ENCODE data around the gene SLC38A1.

SLC38A1 gene

DNA sequence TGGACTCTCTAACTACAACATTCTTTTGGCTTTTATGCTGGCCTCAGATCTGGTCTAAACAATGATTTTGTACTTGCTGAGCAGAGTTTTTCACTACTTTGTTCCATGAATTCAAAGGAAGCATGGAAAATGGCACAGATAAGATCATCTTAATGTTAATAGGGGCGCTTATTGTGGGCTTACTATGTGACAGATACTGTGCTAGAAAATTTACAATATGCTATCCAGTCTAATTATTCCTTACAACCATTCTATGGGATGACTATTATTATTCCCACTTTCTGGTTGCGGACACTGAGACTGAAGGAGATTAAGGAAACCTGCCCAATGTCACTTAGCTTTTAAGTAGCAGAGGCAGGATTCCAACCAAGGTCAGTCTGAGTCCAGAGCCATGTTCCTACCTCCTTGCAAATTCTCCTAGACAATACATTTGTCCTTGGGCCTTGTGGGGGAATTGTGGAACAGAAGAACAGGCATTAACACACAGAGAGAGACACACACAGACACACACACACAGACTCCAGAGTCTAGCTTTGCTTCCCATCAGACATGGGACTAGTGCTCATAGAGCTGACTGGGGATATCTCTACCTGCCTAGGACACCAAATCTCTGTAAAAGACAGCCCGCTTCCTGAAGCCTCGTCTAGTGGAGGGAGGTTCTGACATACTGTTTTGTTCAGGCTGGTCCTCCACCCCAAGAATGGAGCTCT lies 107.7 kb downstream of the SLC38A1 start:
- no peak for DNase-seq

DNA sequence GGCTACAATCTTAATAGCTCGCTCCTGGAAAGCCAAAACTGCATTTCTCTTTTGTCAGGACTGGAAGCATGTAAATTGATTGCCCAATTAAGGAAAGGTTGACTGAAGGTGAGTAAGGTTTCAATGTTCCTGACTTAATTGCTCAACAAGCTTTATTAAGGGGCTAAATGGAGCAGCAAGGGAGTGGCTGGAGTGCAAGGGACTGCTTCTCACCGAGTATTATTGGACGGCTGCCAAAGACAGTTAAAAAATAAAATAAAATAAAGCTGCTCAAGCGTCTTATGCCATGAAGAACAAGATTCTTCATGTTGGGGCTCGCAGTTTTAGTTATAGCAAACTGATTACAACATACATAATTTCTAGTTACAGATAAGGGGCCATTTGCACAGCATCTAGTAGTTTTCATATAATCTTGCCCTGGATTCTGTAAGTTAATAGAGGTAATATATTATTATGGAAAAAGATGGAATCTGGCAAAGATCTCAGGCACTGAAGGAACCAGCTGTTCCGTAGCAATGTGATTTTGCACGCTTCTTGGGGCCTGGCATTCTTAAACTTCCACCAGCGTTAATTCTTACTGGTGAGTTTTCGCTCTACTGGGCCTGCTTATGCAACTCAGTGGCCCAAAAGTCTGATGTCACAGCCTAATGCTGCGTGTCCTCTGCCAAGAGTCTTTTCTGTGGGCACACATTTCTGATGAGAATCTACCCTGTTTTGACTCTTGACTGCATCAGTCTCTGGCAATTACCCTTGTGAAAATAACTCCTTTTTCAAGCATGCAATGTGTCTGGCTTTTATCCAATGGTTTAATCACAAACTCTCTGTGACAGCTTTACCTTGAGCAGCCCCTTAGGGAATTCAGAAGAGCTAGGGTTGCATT lies 108.5 kb downstream of the SLC38A1 start:
- no peak for DNase-seq

DNA sequence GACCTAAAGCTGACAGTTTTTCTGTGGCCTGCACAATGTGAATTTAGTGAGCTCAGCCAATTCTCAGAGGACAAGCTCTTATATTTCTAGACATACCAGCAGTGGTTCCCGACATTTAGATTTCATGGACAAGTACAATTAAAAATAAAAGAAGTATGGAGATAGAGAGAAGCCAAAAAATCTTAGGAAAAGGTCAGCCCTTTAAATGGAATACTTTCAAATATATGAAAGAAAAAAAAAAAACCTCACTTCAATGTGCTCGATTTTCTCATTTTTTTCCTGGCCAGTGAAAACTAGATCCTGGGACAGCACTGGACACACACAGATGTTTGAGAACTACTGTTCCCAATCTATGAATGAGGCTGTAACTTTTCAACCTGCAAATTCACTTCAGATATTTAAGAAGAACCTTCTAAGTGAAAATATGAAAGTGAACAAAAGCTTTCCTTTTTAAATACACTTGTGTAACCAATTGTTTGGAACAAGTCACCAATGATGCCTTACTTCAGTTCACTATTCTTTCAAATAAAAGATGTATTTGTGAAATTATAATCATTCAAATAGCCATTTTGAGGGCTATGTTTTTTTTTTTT lies 109.4 kb downstream of the SLC38A1 start:
- DNase-seq: no peak

DNA sequence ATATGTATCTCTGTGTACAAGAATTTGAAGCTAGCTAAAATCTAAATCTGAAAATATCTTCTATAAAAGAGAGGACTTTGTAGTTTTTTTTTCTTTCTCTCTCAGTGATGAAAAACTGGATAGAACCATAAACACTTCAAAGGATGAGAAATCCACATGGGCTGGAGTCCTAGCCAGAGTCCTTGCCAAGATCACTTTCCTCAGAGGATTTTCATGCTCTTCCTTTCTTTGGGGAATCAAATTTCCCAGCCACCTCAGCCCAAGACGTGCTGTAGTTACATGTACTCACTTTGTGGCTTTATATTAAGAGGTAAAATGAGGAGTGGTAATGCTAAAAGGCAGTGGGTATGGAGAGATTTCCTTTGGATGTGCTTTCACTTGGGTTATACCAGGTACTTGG lies 110.3 kb downstream of the SLC38A1 start:
- no peak for DNase-seq

DNA sequence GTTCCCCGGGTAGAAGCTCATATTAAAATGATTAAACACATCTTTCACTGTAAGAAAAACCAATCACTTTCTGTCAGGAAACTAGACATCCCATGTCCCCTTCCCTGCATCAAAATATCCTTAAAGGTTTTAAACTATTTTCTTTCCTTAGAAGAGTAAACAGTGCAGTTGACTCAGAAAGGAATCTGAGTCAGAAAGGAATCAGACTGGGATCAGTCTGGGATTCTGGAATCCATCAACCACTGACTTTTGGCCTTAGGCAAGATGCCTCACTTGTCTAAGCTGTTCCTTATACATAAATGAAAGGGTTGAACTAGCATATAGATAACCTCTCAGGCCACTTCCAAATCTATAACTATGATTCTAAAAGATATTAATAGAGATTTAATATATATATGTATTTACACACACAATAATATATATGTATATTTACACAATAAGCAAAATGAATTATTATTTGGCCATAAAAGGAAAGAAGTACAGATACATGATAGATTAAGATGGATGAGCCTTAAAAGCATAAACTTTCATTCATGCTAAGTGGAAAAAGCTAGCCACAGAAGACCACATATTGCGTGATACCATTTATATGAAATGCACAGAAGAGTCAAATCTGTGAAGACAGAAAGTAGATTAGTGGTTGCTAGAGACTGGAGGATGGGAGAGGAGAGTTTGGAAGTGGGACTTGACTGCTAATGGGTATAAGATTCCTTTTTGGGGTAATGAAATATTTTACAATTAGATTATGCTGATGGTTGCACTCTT lies 114.4 kb downstream of the SLC38A1 start:
- DNase-seq: no peak

DNA sequence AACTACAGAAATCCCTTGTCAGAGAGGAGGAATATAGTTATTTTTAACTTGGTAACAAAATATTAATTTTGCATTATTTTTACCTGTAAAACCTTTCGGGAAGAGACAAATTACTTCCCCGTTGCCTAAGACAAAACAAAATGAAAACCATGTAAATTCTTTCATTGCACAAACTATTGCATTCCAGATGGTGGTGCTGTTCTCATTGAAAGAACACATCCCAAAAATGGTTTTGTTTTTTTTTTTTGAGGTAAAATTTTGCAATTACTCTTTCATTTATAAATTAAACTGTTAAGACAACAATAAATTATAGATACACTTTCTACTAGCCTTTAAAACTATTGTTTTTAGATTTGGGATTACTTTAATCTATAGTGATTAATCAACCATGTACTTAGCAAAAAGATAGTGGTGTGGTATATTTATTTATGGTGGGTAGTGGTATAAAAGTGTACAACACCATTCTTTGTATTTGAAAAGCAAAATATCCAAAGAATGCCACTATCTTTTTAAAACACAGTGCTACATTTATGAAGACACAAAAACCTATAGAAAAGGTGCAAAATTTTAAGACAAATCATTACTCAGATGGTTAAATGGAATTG lies 115.5 kb downstream of the SLC38A1 start:
- DNase-seq: no peak

DNA sequence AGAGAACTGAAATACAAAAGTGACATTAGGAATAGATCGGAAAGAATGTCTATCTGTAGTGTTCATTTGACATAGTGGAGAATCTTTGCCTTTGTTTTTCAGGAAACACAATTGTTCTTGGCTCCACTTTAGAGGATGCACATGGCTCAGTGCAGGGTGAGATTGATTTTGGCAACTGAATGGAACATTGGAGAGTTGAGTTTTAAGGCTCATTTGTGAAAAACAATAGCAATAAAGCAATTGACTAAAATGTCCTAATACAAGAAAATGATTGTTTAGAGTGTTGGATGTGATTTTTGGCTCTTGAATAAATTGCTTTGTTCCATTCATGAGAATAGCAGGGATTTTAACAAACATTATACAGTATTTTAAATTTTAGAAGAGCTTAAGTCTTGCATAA lies 116.4 kb downstream of the SLC38A1 start:
- no peak for DNase-seq

DNA sequence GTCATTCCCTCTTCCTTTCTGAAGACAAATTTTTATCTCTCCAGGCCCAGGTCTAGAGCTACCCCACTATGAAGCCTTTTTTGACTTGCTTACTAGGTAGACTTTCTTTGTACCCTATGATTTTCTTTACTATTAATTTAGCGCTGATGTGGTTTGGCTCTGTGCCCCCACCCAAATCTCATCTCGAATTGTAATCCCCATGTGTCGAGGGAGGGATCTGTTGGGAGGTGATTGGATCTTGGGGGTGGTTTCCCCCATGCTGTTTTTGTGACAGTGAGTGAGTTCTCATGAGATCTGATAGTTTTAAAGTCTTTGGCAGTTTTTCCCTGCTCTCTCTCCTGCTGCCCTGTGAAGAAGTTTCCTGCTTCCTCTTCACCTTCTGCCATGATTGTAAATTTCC lies 118.1 kb downstream of the SLC38A1 start:
- DNase-seq: no peak

DNA sequence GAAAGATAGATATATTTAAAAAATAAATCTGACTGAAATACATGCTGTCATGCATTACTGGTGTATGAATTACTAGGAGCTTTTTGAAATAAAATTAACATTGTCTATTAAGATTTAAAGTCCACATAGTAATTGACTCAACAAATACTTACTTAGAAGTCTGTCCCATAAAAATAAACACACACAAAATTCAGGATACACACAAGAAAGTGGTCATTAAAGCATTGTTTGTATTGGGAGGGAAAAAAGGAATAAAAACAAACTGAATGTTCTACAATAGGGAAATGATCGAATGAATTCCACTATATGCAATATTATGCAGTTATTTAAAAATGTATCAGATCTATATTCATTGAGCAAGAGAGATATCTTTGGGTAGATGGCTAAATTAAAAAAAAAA lies 118.9 kb downstream of the SLC38A1 start:
- DNase-seq: no peak

DNA sequence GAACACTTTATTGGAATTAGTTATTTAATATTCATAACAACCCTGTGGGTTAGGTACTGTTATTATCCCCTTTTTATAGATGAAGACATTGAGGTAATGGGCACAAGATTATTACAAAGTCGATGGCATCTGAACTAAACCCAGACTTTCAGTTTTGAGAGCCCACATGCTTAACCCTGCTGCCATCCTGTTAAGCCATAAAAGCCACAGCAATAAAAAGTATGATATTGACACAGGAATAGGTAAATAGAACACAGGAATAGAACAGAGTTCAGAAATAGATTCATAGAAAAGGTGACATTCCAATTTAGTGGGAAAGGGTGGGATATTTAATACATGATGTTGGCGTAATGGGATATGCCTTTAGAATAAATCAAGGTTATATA lies 119.8 kb downstream of the SLC38A1 start:
- no peak for DNase-seq

DNA sequence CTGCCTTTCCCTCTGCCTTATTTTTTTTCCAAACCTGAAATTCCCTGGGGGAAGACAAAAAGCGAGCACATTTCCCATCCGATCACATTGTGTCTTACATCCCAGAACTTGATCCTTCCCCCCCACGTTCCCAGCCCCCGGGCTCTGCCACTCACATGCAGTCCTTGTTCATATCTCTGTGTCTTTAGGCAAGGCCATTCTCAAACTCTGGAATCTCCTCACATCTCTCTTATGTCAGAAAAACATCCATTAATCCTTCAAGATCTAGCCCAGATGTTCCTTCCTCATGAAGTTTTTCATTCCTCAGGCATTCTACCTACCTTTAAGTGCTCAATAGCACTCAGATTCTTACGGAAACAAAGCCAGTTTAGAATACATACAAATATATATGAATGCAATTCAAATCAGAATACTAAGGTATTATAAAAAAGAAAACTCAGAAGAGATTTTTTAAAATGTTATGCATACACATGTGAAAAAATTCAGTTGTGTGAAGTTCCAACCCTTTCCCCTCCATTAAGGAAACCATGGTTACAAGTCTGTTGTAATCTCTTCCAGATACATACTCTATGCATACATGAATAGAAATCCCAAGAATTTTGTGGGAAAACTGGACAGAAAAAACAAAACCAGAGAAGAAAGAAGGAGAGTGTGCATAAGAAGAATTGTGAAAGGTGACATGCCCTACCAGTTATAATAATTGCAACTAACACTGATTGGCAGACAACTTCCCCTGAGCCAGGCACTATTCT lies 120.3 kb downstream of the SLC38A1 start:
- no peak for DNase-seq

DNA sequence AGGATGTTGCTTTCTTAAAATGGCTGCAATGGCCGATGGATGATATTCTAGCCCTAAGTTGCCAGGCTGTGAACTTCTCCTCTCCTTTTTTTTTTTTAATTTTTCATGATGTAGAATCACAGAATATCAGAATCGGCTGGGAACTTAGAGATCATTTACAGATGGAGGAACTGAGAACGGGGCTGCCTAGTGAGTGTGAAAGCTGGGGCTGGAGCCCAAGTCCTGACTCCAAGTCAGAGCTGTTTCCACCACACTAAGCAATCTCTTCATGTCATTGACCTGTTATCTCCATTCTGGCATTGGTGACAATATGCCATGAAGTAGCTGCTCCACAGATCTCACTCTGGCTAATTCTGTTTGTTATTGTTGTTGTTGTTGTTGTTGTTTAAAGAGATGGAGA lies 121.7 kb downstream of the SLC38A1 start:
- DNase-seq: no peak

DNA sequence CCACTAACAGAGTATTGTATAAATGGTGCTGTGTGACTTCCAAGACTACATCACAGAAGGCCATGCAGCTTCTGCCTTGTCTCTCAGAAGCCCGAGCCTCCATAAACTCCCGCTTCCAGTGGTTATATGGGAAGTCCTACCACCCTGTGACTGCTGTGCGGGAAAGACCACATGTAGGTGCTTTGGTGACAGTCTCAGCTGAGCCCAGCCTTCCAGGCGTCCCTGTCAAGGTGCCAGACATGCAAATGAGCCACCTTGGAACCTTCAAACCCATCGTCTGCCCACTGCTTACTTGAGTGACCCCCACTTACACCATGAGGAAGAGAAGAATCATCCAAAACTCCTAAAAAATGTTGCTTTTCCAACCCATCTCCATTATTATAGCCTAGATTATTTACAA lies 123.0 kb downstream of the SLC38A1 start:
- DNase-seq: no peak

DNA sequence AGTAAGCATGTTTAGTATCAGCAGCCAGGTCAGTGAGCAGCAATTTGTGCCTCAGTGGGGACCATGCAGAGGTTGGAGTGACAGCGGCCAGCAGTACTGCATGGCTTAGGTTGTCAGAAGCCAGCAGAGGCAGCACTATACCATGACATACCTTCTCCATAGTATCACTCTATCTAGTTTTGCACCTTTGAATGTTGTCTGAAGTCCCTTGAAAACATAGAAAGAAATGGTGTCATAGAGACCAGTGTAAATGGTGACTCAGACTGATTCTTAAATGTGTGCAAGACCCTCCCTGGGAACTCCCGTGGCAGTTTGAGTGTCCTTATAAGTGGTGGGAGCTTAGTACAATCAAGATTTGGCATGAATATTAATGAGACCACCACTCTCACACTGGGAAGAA lies 124.4 kb downstream of the SLC38A1 start:
- no peak for DNase-seq

DNA sequence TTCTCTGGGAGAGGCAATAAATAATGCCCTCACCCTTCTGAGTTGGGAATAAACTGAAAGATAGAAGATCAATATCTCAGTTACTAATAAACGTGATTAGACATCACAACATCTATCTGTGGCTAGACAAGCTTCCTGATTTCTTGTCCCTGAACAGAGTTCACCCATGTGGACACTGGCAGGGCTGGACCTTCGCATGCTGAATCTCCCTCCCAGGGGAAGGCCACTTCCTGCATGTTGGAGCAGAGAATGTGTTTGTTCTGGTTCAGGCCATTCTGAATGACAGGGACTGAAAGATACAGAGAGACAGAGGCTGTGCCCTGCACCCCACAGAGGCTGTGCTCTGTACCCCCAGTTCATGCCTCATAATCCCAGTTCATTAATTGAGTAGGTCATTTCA lies 132.6 kb downstream of the SLC38A1 start:
- no peak for DNase-seq

DNA sequence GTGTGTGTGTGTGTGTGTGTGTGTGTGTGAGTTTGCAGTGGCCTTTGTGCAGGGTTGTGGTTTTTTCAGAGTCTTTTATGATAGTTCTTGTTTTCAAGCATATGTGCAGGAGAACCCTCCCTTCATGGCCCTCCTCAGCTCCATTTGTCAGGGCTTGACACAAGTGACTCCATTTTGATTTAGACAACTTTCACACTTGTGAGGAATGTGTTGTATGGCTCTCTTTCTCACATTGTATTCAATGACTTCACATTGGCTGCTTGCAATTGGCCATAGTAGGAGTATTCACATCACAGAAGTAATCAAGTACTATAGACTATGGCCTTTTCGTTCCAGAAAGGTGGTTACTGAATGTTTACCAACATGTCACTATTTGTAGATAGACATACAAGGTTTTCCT lies 133.1 kb downstream of the SLC38A1 start:
- DNase-seq: no peak

DNA sequence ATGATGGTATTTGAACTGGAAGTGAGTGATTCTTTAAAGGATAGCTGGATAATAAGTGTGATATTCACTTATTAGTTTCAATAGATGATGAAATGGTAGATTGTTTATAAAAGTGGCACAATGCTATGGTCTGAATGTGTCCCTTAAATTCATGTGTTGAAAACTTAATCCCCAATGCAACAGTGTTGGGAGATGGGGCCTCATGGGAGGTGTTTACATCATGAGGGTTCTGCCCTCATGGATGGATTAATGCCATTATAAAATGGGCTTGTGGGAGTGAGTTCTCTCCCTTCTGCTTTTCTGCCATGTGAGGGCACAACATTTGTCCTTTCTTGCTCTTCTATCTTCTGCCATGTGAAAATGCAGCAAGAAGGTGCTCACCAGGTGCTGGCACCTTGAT lies 134.0 kb downstream of the SLC38A1 start:
- DNase-seq: no peak

DNA sequence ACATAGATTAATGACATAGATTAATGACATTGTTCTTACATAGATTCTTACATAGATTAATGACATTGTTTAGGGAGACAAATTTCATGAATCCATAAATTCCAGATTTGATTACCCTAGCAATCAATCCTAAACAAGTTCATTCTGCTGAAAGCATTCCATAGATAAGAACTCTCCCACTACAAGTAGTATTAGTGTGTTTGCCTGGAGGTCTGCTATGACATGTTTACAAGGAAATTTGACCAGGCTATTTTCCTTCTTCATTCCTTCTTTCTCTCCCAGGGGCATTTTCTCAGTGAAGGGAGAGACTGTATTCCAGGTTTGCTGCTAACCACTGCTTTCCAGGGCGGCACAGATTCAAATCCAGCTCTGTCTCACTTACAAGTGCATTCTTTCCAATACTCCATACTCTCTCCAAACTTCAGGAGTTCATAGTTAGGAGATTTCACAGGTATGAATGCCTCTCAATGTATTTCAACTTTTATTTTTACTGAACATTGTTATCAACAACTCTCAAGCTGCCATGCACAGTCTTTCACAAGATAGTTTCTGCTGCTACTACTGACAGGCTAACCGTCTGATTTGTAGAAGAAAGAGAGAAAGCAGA lies 134.5 kb downstream of the SLC38A1 start:
- no peak for DNase-seq

DNA sequence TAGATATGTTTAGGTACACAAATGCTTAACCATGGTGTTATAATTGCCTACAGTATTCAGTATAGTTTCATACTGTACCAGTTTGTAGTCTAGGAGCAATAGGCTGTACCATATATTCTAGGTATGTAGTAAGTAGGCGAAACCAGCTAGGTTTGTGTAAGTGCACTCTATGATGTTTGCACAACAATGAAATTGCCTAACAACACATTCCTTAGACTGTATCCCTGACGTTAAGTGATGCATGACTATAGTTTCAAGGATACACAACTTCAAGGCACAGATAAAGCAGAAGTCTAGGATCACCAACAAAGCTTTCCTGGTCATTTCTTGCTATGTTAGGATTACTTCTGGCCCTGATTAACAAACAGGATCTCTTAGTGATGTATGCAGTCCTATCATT lies 135.1 kb downstream of the SLC38A1 start:
- no peak for DNase-seq

Data from activated CD4-positive, CD25-positive, alpha-beta regulatory T cell (primary cell).